WTC11 (cell line): ENCODE measurements around the gene NAV2. TPM values are rescaled to one million over a fixed set of nuclear protein-coding genes. Genes with fewer than 3 reads are reported as not detected.

Source experiments
- ATAC-seq: fragments of 200-7000 bp; cut with Tn5 transposase; 2 replicates; pipeline ENCODE4 v1.10.0; 2021; ENCODE audit warnings: mild to moderate bottlenecking, moderate library complexity
- CTCF ChIA-PET: fragments of 300-600 bp; sonication (Branson Sonifier 250); formaldehyde crosslinking; loops from one replicate; lab custom pipeline; 2021; ENCODE audit warnings: antibody characterized with exemption; lab: Charles Lee
- POLR2A ChIA-PET: fragments of 350-600 bp; sonication (Branson Sonifier 250); formaldehyde crosslinking; loops from one replicate; lab custom pipeline; 2021; ENCODE audit warnings: antibody characterized with exemption; lab: Charles Lee
- DNase-seq: peaks from one replicate; pipeline ENCODE4 v3.0.0; 2021; ENCODE audit warnings: low spot score
- H3K27ac Mint-ChIP-seq: 2 replicates; pipeline ENCODE4 v1.8.0; 2021; ENCODE audit warnings: mixed read lengths
- H3K27me3 Mint-ChIP-seq: 2 replicates; pipeline ENCODE4 v1.8.0; 2021; ENCODE audit warnings: low read depth, mild to moderate bottlenecking, moderate library complexity, mixed read lengths
- H3K36me3 Mint-ChIP-seq: 2 replicates; pipeline ENCODE4 v1.8.0; 2021; ENCODE audit warnings: mixed read lengths
- H3K4me1 Mint-ChIP-seq: 2 replicates; pipeline ENCODE4 v1.8.0; 2022; ENCODE audit warnings: mixed read lengths
- H3K4me3 Mint-ChIP-seq: 2 replicates; pipeline ENCODE4 v1.8.0; 2021; ENCODE audit warnings: mild to moderate bottlenecking, moderate library complexity, mixed read lengths
- H3K9me3 Mint-ChIP-seq: 2 replicates; pipeline ENCODE4 v1.8.0; 2021; ENCODE audit warnings: mixed read lengths
- ELF4 ChIP-seq: sonication (generic); formaldehyde crosslinking; IDR thresholded peaks from 2 replicates; pipeline ENCODE4 v1.8.1; 2022; ENCODE audit warnings: low read depth, mild to moderate bottlenecking, moderate library complexity, missing genetic modification reagents
- GABPB1 ChIP-seq: sonication (generic); formaldehyde crosslinking; IDR thresholded peaks from 2 replicates; pipeline ENCODE4 v1.8.1; 2023; ENCODE audit warnings: mild to moderate bottlenecking, missing genetic modification reagents
- NR1H2 ChIP-seq: sonication (generic); formaldehyde crosslinking; IDR thresholded peaks from 2 replicates; pipeline ENCODE4 v1.9.0; 2021; ENCODE audit warnings: mild to moderate bottlenecking, moderate library complexity, missing genetic modification reagents
- RORB ChIP-seq: fragments of 250-450 bp; sonication (Bioruptor Pico); IDR thresholded peaks from 2 replicates; pipeline ENCODE4 v1.9.0; 2021; ENCODE audit warnings: mild to moderate bottlenecking
- TCF7 ChIP-seq: sonication (generic); formaldehyde crosslinking; IDR thresholded peaks from 2 replicates; pipeline ENCODE4 v1.8.0; 2022; ENCODE audit warnings: mild to moderate bottlenecking, low read depth, missing genetic modification reagents, moderate library complexity
- TEAD1 ChIP-seq: sonication (generic); formaldehyde crosslinking; IDR thresholded peaks from 2 replicates; pipeline ENCODE4 v1.8.0; 2022; ENCODE audit warnings: mild to moderate bottlenecking, missing genetic modification reagents
- ZBTB43 ChIP-seq: sonication (generic); formaldehyde crosslinking; IDR thresholded peaks from 2 replicates; pipeline ENCODE4 v1.8.1; 2023; ENCODE audit warnings: mild to moderate bottlenecking, missing genetic modification reagents
- ZNF219 ChIP-seq: sonication (generic); formaldehyde crosslinking; IDR thresholded peaks from 2 replicates; pipeline ENCODE4 v1.8.0; 2023; ENCODE audit warnings: missing genetic modification reagents, mild to moderate bottlenecking, borderline replicate concordance
- total RNA-seq: library from RNA; stranded (reverse); gene quantifications from 3 replicates; pipeline ENCODE4 v1.2.3, GENCODE V29; 2021
- TF ChIP-seq, protein P1 (sequence below): sonication (generic); formaldehyde crosslinking; IDR thresholded peaks from 2 replicates; pipeline ENCODE4 v1.8.0; 2023; ENCODE audit warnings: mild to moderate bottlenecking, missing genetic modification reagents
- TF ChIP-seq, protein P2 (sequence below): sonication (generic); formaldehyde crosslinking; IDR thresholded peaks from 2 replicates; pipeline ENCODE4 v1.8.0; 2022; ENCODE audit warnings: missing genetic modification reagents
- TF ChIP-seq, protein P3 (sequence below): sonication (generic); formaldehyde crosslinking; IDR thresholded peaks from 2 replicates; pipeline ENCODE4 v1.8.0; 2022; ENCODE audit warnings: mild to moderate bottlenecking, missing genetic modification reagents
- TF ChIP-seq, protein P4 (sequence below): fragments of 250-450 bp; sonication (Bioruptor Pico); IDR thresholded peaks from 2 replicates; pipeline ENCODE4 v1.9.0; 2021; ENCODE audit warnings: mild to moderate bottlenecking, borderline replicate concordance

The NAV2 gene
- total RNA-seq, 1 experiment from 2014 or later = 42.8 TPM

DNA sequence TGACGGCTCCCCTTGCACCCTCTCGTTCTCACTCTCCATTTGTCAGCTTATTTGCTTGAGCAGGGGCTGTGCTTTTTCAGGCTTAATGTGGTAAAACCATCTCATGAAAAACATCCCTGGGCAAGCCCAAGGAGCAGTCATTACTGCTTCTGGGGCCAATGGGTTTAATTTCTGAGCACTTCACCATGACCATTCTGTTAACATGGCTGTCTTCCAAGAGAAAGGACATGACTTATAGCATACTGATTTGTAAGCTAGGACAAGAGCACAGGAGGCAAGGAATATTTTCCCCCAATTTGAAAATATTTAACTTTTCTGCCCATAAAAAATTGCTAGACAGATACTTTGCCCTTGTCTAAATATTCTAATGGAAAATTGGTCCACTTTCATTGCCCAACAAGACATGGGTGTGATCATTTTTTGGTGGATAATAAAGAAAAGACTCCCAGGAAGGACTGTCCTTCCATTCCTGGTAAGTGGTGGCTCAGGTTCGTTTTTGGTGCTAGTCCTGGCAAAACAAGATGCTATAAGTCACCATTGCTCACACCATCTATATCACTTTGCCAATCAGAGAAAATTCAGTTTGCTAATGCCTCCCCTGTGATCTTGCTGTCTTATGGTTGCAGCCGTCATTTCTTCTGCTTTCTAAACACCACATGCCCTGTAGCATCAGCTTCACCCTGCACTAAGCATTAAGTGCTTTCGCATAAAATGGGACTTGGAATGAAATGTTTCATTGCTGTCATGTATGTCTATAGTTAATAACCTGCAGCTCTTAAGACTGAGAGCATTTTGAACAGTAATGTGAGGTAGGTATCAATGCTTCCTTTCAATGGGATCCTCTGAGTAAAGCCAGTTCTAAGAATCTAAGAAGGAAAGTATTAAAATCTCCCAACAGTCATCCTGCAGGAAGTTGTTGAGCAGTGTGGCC, 339.1 kb downstream of the NAV2 start (continued):
- TF ChIP-seq, protein P1, sequence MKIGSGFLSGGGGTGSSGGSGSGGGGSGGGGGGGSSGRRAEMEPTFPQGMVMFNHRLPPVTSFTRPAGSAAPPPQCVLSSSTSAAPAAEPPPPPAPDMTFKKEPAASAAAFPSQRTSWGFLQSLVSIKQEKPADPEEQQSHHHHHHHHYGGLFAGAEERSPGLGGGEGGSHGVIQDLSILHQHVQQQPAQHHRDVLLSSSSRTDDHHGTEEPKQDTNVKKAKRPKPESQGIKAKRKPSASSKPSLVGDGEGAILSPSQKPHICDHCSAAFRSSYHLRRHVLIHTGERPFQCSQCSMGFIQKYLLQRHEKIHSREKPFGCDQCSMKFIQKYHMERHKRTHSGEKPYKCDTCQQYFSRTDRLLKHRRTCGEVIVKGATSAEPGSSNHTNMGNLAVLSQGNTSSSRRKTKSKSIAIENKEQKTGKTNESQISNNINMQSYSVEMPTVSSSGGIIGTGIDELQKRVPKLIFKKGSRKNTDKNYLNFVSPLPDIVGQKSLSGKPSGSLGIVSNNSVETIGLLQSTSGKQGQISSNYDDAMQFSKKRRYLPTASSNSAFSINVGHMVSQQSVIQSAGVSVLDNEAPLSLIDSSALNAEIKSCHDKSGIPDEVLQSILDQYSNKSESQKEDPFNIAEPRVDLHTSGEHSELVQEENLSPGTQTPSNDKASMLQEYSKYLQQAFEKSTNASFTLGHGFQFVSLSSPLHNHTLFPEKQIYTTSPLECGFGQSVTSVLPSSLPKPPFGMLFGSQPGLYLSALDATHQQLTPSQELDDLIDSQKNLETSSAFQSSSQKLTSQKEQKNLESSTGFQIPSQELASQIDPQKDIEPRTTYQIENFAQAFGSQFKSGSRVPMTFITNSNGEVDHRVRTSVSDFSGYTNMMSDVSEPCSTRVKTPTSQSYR (CRISPR knock-in tag) = no peak
- TF ChIP-seq GABPB1 (CRISPR knock-in tag) = no peak

DNA sequence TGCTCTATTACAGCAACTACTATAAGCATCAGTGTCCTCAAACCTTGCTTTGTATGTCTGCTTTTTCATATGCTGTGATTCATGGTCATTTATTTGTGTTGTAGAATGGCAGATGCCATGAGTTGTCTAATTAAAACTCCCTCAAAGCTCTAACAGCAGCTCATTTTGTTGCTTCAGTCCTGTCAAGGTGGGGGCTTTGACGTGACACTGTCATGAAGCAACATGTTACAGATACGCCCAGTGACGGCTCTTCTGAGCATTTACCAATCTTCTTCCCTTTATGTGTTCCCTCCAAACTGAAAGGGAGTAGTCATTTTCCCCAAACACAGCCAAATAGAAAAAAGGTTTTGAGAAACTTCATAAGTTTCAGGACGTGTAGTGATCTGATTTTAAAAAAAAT, 340.9 kb downstream of the NAV2 start:
- no peaks in the 10 kb centered on the region for H3K9me3 Mint-ChIP-seq
- ChIA-PET POLR2A (no interaction called here), CTCF (no interaction called here)
- no peak overlapping the region for H3K4me3 Mint-ChIP-seq
- no peak for DNase-seq
- no peak overlapping the region for H3K27ac Mint-ChIP-seq
- TF ChIP-seq, protein P2, sequence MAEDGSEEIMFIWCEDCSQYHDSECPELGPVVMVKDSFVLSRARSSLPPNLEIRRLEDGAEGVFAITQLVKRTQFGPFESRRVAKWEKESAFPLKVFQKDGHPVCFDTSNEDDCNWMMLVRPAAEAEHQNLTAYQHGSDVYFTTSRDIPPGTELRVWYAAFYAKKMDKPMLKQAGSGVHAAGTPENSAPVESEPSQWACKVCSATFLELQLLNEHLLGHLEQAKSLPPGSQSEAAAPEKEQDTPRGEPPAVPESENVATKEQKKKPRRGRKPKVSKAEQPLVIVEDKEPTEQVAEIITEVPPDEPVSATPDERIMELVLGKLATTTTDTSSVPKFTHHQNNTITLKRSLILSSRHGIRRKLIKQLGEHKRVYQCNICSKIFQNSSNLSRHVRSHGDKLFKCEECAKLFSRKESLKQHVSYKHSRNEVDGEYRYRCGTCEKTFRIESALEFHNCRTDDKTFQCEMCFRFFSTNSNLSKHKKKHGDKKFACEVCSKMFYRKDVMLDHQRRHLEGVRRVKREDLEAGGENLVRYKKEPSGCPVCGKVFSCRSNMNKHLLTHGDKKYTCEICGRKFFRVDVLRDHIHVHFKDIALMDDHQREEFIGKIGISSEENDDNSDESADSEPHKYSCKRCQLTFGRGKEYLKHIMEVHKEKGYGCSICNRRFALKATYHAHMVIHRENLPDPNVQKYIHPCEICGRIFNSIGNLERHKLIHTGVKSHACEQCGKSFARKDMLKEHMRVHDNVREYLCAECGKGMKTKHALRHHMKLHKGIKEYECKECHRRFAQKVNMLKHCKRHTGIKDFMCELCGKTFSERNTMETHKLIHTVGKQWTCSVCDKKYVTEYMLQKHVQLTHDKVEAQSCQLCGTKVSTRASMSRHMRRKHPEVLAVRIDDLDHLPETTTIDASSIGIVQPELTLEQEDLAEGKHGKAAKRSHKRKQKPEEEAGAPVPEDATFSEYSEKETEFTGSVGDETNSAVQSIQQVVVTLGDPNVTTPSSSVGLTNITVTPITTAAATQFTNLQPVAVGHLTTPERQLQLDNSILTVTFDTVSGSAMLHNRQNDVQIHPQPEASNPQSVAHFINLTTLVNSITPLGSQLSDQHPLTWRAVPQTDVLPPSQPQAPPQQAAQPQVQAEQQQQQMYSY (CRISPR knock-in tag) = no peak
- TF ChIP-seq, protein P3, sequence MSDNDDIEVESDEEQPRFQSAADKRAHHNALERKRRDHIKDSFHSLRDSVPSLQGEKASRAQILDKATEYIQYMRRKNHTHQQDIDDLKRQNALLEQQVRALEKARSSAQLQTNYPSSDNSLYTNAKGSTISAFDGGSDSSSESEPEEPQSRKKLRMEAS (CRISPR knock-in tag) = no peak
- TF ChIP-seq ELF4 = no peak
- TF ChIP-seq GABPB1 (CRISPR knock-in tag) = no peak
- TF ChIP-seq TCF7 (CRISPR knock-in tag) = no peak
- no peak for TF ChIP-seq ZNF219 (CRISPR knock-in tag)
- no peak for TF ChIP-seq NR1H2 (CRISPR knock-in tag)
- no peak for TF ChIP-seq RORB (CRISPR knock-in tag)
- TF ChIP-seq TEAD1 (CRISPR knock-in tag) = no peak
- TF ChIP-seq, all 79 proteins: peak for 0
- H3K36me3 Mint-ChIP-seq = peaks cover 80% of the 10 kb centered on the region
- ATAC-seq = no peak
- H3K4me1 Mint-ChIP-seq = peaks cover 48% of the 10 kb centered on the region
- no peaks in the 10 kb centered on the region for H3K27me3 Mint-ChIP-seq

DNA sequence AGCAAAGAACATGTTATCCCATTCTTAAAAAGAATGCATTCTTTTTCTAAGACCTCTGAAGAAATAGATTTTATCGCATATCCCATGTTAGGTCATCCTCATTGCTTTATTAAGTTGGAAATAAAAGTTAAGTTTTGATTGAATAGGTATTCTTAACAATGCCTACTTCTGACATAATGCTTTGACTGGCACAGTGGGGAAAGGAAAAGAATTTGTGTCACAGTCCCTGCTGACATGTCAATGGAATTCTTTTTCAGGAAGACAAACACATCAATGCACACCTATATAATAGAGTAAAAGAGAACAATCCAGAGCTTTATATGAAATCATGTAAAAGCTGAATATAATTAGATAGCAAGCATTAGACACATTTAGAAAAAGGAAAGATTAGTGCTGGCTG, 341.9 kb downstream of the NAV2 start:
- POLR2A ChIA-PET = no interaction called here
- CTCF ChIA-PET = no interaction called here
- DNase-seq = no peak
- no peak overlapping the region for H3K27ac Mint-ChIP-seq
- H3K27me3 Mint-ChIP-seq = no peaks in the 10 kb centered on the region
- peaks cover 76% of the 10 kb centered on the region for H3K36me3 Mint-ChIP-seq
- no peaks in the 10 kb centered on the region for H3K9me3 Mint-ChIP-seq
- peaks cover 38% of the 10 kb centered on the region for H3K4me1 Mint-ChIP-seq
- no peak for TF ChIP-seq ZBTB43
- TF ChIP-seq, protein P4, sequence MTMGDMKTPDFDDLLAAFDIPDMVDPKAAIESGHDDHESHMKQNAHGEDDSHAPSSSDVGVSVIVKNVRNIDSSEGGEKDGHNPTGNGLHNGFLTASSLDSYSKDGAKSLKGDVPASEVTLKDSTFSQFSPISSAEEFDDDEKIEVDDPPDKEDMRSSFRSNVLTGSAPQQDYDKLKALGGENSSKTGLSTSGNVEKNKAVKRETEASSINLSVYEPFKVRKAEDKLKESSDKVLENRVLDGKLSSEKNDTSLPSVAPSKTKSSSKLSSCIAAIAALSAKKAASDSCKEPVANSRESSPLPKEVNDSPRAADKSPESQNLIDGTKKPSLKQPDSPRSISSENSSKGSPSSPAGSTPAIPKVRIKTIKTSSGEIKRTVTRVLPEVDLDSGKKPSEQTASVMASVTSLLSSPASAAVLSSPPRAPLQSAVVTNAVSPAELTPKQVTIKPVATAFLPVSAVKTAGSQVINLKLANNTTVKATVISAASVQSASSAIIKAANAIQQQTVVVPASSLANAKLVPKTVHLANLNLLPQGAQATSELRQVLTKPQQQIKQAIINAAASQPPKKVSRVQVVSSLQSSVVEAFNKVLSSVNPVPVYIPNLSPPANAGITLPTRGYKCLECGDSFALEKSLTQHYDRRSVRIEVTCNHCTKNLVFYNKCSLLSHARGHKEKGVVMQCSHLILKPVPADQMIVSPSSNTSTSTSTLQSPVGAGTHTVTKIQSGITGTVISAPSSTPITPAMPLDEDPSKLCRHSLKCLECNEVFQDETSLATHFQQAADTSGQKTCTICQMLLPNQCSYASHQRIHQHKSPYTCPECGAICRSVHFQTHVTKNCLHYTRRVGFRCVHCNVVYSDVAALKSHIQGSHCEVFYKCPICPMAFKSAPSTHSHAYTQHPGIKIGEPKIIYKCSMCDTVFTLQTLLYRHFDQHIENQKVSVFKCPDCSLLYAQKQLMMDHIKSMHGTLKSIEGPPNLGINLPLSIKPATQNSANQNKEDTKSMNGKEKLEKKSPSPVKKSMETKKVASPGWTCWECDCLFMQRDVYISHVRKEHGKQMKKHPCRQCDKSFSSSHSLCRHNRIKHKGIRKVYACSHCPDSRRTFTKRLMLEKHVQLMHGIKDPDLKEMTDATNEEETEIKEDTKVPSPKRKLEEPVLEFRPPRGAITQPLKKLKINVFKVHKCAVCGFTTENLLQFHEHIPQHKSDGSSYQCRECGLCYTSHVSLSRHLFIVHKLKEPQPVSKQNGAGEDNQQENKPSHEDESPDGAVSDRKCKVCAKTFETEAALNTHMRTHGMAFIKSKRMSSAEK (CRISPR knock-in tag) = no peak
- H3K4me3 Mint-ChIP-seq = no peak overlapping the region
- ATAC-seq = no peak
